IMR-90 (cell line): ENCODE results near the gene SSR2.

ENCODE experiments used
- CTCF ChIP-seq: conservative IDR thresholded peaks from 2 replicates; pipeline ENCODE4 v1.5.1; 2012; ENCODE audit warnings: mild to moderate bottlenecking, low read depth, low read length, improper control_type of control experiment
- MAZ ChIP-seq: IDR thresholded peaks from 2 replicates; pipeline ENCODE4 v1.6.1; 2012; ENCODE audit warnings: low read depth, mild to moderate bottlenecking, low read length, improper control_type of control experiment, moderate library complexity, borderline replicate concordance
- MXI1 ChIP-seq: IDR thresholded peaks from 2 replicates; pipeline ENCODE4 v1.6.1; 2012; ENCODE audit warnings: low read depth, mild to moderate bottlenecking, low read length, moderate library complexity, borderline replicate concordance
- NFE2L2 ChIP-seq: fragments of 150-350 bp; IDR thresholded peaks from 2 replicates; pipeline ENCODE4 v1.6.1; 2016; ENCODE audit warnings: low read depth, mild to moderate bottlenecking, low read length
- POLR2A ChIP-seq: IDR thresholded peaks from 2 replicates; pipeline ENCODE4 v1.6.1; 2012; ENCODE audit warnings: mild to moderate bottlenecking, low read depth, low read length
- RAD21 ChIP-seq: IDR thresholded peaks from 2 replicates; pipeline ENCODE4 v1.6.1; 2012; ENCODE audit warnings: low read length, improper control_type of control experiment
- RCOR1 ChIP-seq: IDR thresholded peaks from 2 replicates; pipeline ENCODE4 v1.6.1; 2012; ENCODE audit warnings: mild to moderate bottlenecking, low read length, improper control_type of control experiment; ENCODE audit not compliant: insufficient replicate concordance
- SMC3 ChIP-seq: fragments of 150-350 bp; IDR thresholded peaks from 2 replicates; pipeline ENCODE4 v1.6.1; 2016; ENCODE audit warnings: low read depth, mild to moderate bottlenecking, antibody characterized with exemption, low read length, moderate library complexity

GRCh38 chr1:155981266-155982088 lies 39.3 kb downstream of the SSR2 start:
- TF ChIP-seq POLR2A (peak; percentile 59; the same call in 1 of the 2 replicates), SMC3 (no peak), CTCF (no peak), RAD21 (no peak), MAZ (no peak; the same call in 1 of the 2 replicates), MXI1 (no peak), RCOR1 (peak; percentile 64), NFE2L2 (no peak)
